Upper lobe of left lung (tissue), 4 donors: ENCODE data around the gene CBX7.

Experiments
- CTCF ChIP-seq, 6 experiments: fragments of 450-650 bp in 4 of 6; fragments of 200-600 bp in 2 of 6; sonication (generic) in 2 of 6; IDR thresholded peaks; one replicate each; pipeline ENCODE4 v1.5.1; 2016 to 2019; ENCODE audit warnings: antibody characterized with exemption in 6 of 6
- EP300 ChIP-seq, 4 donors: sonication (generic); formaldehyde crosslinking; IDR thresholded peaks; one replicate each; pipeline ENCODE4 v1.5.1; 2017; ENCODE audit warnings: antibody characterized with exemption in 4 of 4, control low read depth in 2 of 4

- TF ChIP-seq EP300 (IDR thresholded peaks at IDR 0.05): no peak
- TF ChIP-seq CTCF (IDR thresholded peaks at IDR 0.05): no peak
Observed at GRCh38 chr22:39171623-39172264, 19.3 kb upstream of the CBX7 start.
